Astrocyte of the cerebellum (primary cell): Measurements from ENCODE around the gene MN1.

Source experiments
- DNase-seq: peaks from one replicate; pipeline ENCODE4 v3.0.0-alpha.2; 2011; ENCODE audit warnings: low read depth
- H3K4me3 ChIP-seq: 2 replicates; pipeline ENCODE4 v1.5.1; 2011; ENCODE audit warnings: mild to moderate bottlenecking, low read depth, low read length, moderate library complexity
- CTCF ChIP-seq: IDR thresholded peaks from 2 replicates; pipeline ENCODE4 v1.5.1; 2012; ENCODE audit warnings: low read length, low read depth, moderate library complexity, mild to moderate bottlenecking; ENCODE audit errors: missing control alignments
- in situ Hi-C: cut with HindIII; loops from 2 replicates; pipeline ENCODE4 v1.10.0; 2017; ENCODE audit warnings: low sequenced_read_pairs

The MN1 gene

GRCh38 chr22:27755521-27756211 lies 45.9 kb downstream of the MN1 start:
- DNase-seq: no peak
- TF ChIP-seq CTCF: no peak
- no peak overlapping the region for H3K4me3 ChIP-seq
- in situ Hi-C loops: no loop called here

- no peak for DNase-seq
- no peak overlapping the region for H3K4me3 ChIP-seq
- TF ChIP-seq CTCF: no peak
- in situ Hi-C loops: no loop called here
These were observed 46.6 kb downstream of the MN1 start for GRCh38 chr22:27754888-27755480.

GRCh38 chr22:27754247-27754887 lies 47.2 kb downstream of the MN1 start:
- in situ Hi-C loops: no loop called here
- peak; percentile 52 for DNase-seq
- TF ChIP-seq CTCF: no peak
- H3K4me3 ChIP-seq: no peak overlapping the region

- TF ChIP-seq CTCF: no peak
- no peak overlapping the region for H3K4me3 ChIP-seq
- no peak for DNase-seq
- in situ Hi-C loops: no loop called here
These were observed 48.8 kb downstream of the MN1 start for GRCh38 chr22:27752771-27753170.

DNA sequence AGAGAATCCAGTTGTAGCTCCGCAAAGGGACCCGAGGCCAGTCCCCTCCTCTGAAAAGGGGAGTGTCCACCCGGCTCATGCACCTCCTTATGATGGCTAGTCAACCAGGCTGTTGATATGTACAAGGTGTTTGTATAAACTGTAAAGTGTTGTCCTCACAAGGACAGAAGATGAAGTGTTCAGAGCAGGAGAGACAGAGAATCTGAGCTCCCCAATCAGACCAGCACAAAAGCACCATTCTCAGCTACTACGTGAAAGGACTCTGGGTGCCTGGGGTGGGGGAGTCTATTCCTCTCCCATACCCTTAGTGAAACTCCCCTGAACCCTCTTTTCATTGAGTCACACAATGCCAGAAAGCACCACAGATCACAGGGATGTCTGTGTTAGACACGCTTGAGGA lies 49.4 kb downstream of the MN1 start:
- no peak for DNase-seq
- no peak overlapping the region for H3K4me3 ChIP-seq
- in situ Hi-C loops: no loop called here
- TF ChIP-seq CTCF: no peak

GRCh38 chr22:27751277-27752070 lies 50.1 kb downstream of the MN1 start:
- no peak for TF ChIP-seq CTCF

More at GRCh38 chr22:27751277-27752070, 50.1 kb downstream of the MN1 start:
- H3K4me3 ChIP-seq: no peak overlapping the region
- no peak for DNase-seq
- in situ Hi-C loops: no loop called here
